HG03342 (cell line): ENCODE results near the gene IL32.
A peak's percentile ranks its signal among the peaks of the same experiment; 100 is the strongest.
"Not testable (repeated sequence)": the region's sequence is repeated elsewhere in the genome, so short reads cannot be mapped to it uniquely, and the experiment has no call there.

Experiments used
- ATAC-seq: cut with Tn5 transposase; IDR thresholded peaks from one replicate; pipeline ENCODE4 v1.9.1; 2021; ENCODE audit warnings: mild to moderate bottlenecking, moderate library complexity; ENCODE audit not compliant: unreplicated experiment

IL32 gene

DNA sequence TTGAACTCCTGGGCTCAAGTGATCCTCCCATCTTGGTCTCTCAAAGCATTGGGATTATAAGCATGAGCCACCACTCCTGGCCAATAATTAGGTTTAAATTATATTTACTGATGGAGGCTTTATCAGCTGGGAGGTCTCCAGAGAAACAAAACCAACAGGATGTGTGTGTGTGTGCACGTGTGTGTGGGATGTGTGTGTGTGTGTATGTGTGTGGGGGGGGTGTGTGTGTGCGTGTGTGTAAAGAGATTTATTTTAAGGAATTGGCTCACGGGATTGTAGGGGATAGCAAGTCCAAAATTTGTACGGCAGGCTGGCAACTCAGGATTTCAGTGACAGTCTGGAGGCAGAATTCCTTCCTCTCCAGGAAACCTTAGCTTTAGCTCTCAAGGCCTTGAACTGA is 14.4 kb upstream of the IL32 start:
- no peak for ATAC-seq

DNA sequence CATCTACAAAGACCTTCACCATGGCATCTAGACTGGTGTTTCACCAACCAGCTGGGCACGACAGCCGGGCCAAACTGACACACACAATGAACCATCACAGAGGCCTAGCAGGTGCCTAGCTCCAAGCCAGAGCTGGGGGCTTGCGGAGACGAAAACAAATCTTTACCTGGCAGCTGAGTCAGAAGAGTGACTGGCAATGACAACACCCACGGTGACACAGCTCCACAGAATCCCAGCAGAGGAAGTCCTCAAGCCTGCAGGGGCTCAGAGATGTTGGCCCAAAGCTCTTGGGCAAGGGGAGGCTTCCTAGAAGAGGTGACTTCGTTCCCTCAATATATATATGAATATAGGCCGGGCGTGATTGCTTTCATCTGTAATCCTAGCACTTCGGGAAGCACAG is 13.9 kb upstream of the IL32 start:
- ATAC-seq: no peak

DNA sequence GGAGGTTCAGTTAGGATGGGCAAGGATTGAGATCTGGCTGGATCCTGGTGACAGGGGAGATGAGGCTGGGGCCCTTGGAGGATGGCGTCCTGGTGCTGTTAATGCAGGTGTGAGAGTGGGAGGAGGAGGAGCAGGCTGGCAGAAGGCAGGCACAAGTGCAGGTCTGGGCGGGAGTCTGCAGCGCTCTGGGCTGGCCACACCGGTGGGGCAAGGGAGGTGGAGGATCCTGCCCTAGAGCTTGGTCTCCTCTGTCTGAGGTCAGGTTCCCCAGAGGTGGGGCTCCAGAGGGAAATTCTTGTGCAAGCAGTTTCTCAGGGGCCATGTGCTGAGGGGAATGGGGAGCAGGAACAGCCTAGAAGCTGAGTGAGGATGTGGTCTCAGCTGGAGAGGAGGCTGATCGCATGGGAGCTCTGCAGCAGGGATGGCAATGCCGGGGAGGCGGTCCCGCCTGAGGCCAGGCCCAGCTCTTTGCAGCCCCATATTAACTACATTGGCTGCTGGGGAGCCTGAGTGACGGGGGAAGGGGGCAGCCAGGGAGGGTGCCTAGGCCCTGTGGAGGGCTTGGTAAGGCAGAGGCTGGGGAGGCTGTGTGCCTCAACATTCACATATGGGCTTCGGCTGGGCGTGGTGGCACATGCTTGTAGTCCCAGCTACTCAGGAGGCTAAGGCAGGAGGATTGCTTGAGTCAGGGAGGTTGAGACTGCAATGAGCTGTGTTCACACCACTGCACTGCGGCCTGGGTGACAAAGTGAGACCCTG is 12.7 kb upstream of the IL32 start:
- not testable (repeated sequence) for ATAC-seq

DNA sequence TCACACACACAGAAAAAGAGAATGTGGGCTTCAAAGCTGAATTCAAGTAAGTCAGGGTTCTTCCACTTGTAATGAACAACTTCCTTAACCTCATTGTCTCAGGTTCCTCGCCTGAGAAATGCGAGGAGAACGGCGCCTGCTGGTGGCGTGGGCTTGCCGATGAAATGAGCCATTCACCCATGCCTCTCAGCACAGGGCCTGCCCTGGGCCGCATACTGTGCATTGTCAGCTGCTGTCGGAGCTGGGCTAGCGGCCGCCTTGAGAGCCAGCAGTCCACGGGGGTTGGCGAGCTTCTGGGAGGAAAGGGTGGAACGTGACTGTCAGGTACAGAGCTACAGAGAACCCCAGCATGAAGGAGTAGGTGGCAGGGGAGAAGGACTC is 12.1 kb upstream of the IL32 start:
- not testable (repeated sequence) for ATAC-seq

- no peak for ATAC-seq
Measured at GRCh38 chr16:3054965-3055733, 10.3 kb upstream of the IL32 start.

DNA sequence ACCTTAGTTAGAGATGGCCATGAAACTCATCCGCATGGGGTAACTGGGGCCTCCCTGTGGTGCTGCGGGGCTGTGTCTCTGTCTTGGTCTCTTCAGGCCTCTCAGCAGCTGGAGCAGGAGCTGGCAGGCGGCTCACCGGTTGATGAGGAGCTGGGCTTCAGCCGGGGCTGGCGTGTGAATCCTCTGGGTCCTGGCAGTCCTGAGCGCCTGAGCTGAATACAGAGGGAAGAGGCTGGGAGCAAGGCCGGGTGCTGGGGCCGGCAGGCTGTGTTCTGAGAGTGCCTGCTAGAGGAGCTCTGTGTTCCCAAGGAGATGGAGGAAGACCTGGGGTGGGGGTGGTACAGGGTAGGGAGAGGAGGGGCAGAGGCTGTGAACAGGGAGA is 9.7 kb upstream of the IL32 start:
- ATAC-seq: not testable (repeated sequence)

- ATAC-seq: no peak
Measured at GRCh38 chr16:3056336-3057180, 8.9 kb upstream of the IL32 start.

- ATAC-seq: no peak
Measured at GRCh38 chr16:3057181-3058138, 8.0 kb upstream of the IL32 start.

DNA sequence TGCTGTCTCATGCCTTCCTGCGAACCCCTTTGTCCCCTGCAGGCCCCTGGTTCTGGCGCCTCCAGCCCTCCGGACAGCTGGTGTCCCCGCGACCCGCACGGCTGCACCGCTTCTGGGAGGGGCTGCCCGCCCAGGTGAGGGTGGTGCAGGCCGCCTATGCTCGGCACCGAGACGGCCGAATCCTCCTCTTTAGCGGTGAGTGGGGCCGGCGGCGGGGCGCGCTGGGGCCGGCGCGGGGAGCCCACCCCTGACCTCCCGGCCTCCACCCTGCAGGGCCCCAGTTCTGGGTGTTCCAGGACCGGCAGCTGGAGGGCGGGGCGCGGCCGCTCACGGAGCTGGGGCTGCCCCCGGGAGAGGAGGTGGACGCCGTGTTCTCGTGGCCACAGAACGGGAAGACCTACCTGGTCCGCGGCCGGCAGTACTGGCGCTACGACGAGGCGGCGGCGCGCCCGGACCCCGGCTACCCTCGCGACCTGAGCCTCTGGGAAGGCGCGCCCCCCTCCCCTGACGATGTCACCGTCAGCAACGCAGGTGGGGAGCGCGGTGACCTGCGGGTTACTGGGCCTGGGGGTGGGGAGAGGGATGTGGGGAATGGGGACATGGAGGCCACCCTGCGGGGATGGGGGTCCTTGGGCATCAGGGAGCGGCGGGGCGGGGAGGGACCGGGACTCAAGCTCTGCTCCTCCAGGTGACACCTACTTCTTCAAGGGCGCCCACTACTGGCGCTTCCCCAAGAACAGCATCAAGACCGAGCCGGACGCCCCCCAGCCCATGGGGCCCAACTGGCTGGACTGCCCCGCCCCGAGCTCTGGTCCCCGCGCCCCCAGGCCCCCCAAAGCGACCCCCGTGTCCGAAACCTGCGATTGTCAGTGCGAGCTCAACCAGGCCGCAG is 7.1 kb upstream of the IL32 start:
- ATAC-seq: peak; percentile 21

GRCh38 chr16:3059041-3059722 is 6.3 kb upstream of the IL32 start:
- ATAC-seq: peak; percentile 71

GRCh38 chr16:3059723-3060242 is 5.7 kb upstream of the IL32 start:
- ATAC-seq: no peak

DNA sequence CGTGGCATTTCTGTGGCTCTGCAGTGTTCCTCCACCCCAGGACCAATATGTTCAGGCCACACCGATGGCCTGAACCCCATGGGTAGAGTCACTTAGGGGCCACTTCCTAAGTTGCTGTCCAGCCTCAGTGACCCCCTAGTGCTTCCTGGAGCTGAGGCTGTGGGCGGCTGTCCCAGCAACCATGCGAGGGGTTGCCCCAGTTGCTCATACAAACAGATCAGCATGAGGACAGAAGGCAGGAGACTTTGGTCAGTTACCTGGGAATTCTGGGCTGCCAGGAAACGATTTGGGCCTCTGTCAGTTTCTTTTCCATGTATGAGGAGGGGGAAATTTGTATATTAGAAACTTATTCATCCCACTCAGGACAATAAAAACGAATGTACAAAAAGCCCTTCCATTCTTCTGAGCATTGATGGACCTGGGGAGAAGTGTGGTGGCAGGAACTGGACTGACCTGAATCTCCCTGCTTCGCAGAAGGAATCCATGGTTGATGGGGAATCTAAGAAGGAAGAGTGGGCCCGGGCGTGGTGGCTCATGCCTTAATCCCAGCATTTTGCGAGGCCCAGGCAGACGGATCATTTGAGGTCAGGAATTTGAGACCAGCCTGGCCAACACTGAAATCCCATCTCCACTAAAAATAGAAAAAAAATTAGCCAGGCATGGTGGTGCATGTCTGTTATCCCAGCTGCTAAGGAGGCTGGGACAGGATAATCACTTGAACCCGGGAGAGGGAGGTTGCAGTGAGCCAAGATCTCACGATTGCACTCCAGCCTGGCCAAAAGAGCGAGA is 4.9 kb upstream of the IL32 start:
- ATAC-seq: no peak

GRCh38 chr16:3062553-3062952 is 2.9 kb upstream of the IL32 start:
- no peak for ATAC-seq

GRCh38 chr16:3063625-3064386 is 1.6 kb upstream of the IL32 start:
- no peak for ATAC-seq

GRCh38 chr16:3065742-3066439 is 451 bp downstream of the IL32 start:
- no peak for ATAC-seq

DNA sequence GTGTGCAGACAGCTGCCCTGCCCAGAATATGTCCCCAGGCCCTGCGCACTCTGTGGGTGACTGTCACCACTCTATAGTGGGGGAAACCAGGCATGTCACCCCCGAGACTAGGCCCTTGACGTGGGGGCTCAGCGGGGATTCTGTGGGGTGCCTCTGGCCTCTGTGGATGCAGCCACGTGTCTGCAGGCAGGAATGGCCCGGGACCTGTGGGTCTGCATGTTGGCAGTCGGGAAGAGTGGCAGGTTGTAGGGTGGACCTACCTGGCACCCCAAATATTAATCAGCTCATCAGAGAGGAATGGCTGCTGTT is 954 bp downstream of the IL32 start:
- no peak for ATAC-seq

DNA sequence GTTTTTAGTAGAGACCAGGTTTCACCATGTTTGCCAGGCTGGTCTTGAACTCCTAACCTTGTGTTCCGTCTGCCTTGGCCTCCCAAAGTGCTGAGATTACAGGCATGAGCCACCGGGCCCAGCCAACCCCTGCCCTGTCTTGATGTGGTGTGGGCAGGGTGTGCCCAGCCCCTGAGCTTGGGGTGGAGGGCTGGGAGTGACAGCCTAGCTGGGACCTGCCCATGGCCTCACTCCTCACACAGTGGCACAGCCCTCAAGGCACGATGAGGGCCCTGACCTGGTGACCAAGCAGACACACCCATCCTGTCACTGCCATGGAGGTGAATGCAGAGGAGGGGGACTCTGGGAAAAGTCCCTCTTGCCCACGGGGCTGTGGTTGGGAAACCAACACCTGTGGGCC is 3.0 kb downstream of the IL32 start:
- ATAC-seq: no peak
